Measurements from ENCODE around the gene BBLN.

DNA sequence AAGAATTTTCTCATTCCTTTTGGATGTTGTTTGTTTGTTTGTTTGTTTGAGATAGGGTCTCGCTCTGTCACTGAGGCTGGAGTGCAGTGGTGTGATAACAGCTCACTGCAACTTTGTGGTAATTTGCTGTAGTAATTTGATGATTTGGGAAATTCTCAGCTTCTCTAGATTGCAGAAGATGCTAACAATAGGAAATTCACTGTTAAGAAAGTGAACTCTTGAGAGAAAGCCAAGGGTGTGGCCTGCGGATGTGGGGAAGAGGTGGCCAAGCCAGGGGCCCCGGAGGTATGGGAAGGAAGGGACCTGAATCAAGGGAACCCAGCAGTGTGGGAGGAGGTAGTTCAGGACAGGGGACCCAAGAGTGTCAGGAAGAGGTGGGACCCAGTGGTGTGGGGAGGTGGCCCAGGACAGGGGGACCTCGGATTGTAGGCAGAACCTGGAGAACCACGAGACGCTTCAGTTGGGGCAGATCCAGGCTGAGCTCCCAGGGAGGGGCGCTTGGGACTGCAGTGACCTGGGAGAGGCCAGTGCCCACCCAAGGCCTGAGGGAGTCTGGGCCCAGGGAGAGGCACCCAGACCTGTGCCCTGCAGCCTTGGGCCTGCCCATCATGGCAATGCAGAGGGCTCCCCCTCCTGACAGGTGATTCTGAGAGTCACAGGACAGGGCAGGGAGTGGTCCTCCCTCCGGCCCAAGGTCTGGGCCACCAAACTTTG, 16.4 kb upstream of the BBLN start:
- TF ChIP-seq CTCF (conservative IDR thresholded peaks at IDR 0.05; ENCODE audit: low read depth, low read length) (no peak), EZH2 (IDR thresholded peaks at IDR 0.05; ENCODE audit: borderline replicate concordance, low read depth, low read length, poor library complexity, severe bottlenecking) (no peak)
